ENCODE results near the gene MSRB1. TPM values are rescaled to one million over a fixed set of nuclear protein-coding genes. Genes with fewer than 3 reads are reported as not detected.
A peak's percentile ranks its signal among the peaks of the same experiment; 100 is the strongest.

Gene MSRB1
- total and polyA plus RNA-seq, 2 of the 13 experiments (the other 11 are each of a cell fraction or from before 2014, with no cell fraction given), result 32.1 to 75.4 TPM

GRCh38 chr16:1982991-1983543, 40.1 kb upstream of the MSRB1 start:
- H3K79me2 ChIP-seq (ENCODE audit: insufficient read depth, low read length), result peaks cover 13% of the 10 kb centered on the region
- POLR2A ChIA-PET, result interaction anchor here (0.6 to 6.8 kb wide), 4 partner anchors 11 to 757 kb away, joined by 3 to 62 read pairs (median 14); partner anchors contain the start of gene RPS2
- BruUV-seq (replicated peaks), result no TSS peak
- no peaks in the 10 kb centered on the region for H3K27me3 ChIP-seq (ENCODE audit: control insufficient read depth in 1 of 2, insufficient read depth in 2 of 2, low read length in 2 of 2)
- ATAC-seq, result no peak
- no peaks in the 10 kb centered on the region for H3K9me3 ChIP-seq (ENCODE audit: low read length)
- H2AFZ ChIP-seq (ENCODE audit: low read length), result no peak overlapping the region
- peaks cover 47% of the 10 kb centered on the region for H3K4me1 ChIP-seq (ENCODE audit: insufficient read depth, low read length)
- peaks cover 12 to 21% of the 10 kb centered on the region in 2 experiments; a peak in 4 of 5 replicates for H3K36me3 ChIP-seq (replicated peaks in 1 of 2; ENCODE audit: control insufficient read depth in 1 of 2, insufficient read depth in 2 of 2, low read length in 2 of 2)
- WGBS (ENCODE audit: low lambda C conversion rate), result 48% methylated on average over 13 of the region's 19 CpGs
- no peak for DNase-seq (ENCODE audit: low spot score)
- no peaks in the 10 kb centered on the region for H4K20me1 ChIP-seq (ENCODE audit: insufficient read depth, low read length)
- in situ Hi-C loops (cut with HindIII; ENCODE audit: extremely low pct_ligation_motif_present, low pct_unique_long_range_greater_than_20kb) (no loop called here), intact Hi-C loops (cut with micrococcal nuclease; ENCODE audit: unreplicated experiment) (no loop called here)
- CTCF ChIA-PET (ENCODE audit: low intra/inter-chr PET ratio, low total read pairs), result interaction anchor here (1.2 kb wide), 1 partner anchor 21 kb away, joined by 4 read pairs; no protein-coding TSS in a partner anchor
- FAIRE-seq, result no peak
- H3K4me3 ChIP-seq (replicated peaks in 1 of 3; ENCODE audit: insufficient read depth in 1 of 3, low read depth in 2 of 3, low read length in 3 of 3), result peak overlapping the region; percentile 65 to 84 (median 81); a peak in 5 of 6 replicates
- peak overlapping the region; percentile 64 for H3K9ac ChIP-seq (ENCODE audit: insufficient read depth, low read depth, low read length)
- peak overlapping the region; percentile 97 for H3K27ac ChIP-seq (ENCODE audit: extremely low read length, insufficient read depth, low read length)
- H3K4me2 ChIP-seq (ENCODE audit: low read depth, low read length), result peak overlapping the region; percentile 91
- TF ChIP-seq EP300 (IDR thresholded peaks at IDR 0.05; ENCODE audit: low read depth in 2 of 2, low read length in 2 of 2) (no peak), EP300 (CRISPR knock-in tag; IDR thresholded peaks at IDR 0.05; ENCODE audit: borderline replicate concordance) (no peak), TARDBP (CRISPR knock-in tag; IDR thresholded peaks at IDR 0.05) (0 out of 2 replicates have a peak, but pooled peaks have one; percentile 18), TMF1 (CRISPR knock-in tag; IDR thresholded peaks at IDR 0.05; ENCODE audit: low read depth) (0 out of 2 replicates have a peak, but pooled peaks have one; percentile 41), ZNF33A (CRISPR knock-in tag; IDR thresholded peaks at IDR 0.05; ENCODE audit: borderline replicate concordance) (0 out of 2 replicates have a peak, but pooled peaks have one; percentile 54), GTF3A (CRISPR knock-in tag; conservative IDR thresholded peaks at IDR 0.05) (no peak), ARNTL (CRISPR knock-in tag; IDR thresholded peaks at IDR 0.05) (0 out of 2 replicates have a peak, but pooled peaks have one; percentile 16), ZNF446 (CRISPR knock-in tag; IDR thresholded peaks at IDR 0.05) (0 out of 2 replicates have a peak, but pooled peaks have one; percentile 75), RCOR2 (CRISPR knock-in tag; IDR thresholded peaks at IDR 0.05) (peak; percentile 50; the same call in 1 of the 2 replicates), ZNF230 (CRISPR knock-in tag; IDR thresholded peaks at IDR 0.05) (peak; percentile 53; the same call in 1 of the 2 replicates), ZNF3 (CRISPR knock-in tag; IDR thresholded peaks at IDR 0.05) (peak; percentile 71), ZBTB42 (CRISPR knock-in tag; IDR thresholded peaks at IDR 0.05) (no peak), SRSF9 (IDR thresholded peaks at IDR 0.05; ENCODE audit: borderline replicate concordance, insufficient read depth, low read depth, low read length, poor library complexity, severe bottlenecking) (no peak), ATF3 (CRISPR knock-in tag; IDR thresholded peaks at IDR 0.05) (no peak), ZMYM2 (CRISPR knock-in tag; IDR thresholded peaks at IDR 0.05) (0 out of 2 replicates have a peak, but pooled peaks have one; percentile 66), ZBTB39 (CRISPR knock-in tag; IDR thresholded peaks at IDR 0.05) (0 out of 2 replicates have a peak, but pooled peaks have one; percentile 4), ZNF44 (CRISPR knock-in tag; IDR thresholded peaks at IDR 0.05) (0 out of 2 replicates have a peak, but pooled peaks have one; percentile 25), ZNF276 (CRISPR knock-in tag; IDR thresholded peaks at IDR 0.05; ENCODE audit: low read depth) (0 out of 2 replicates have a peak, but pooled peaks have one; percentile 29), ZFP90 (CRISPR knock-in tag; IDR thresholded peaks at IDR 0.05; ENCODE audit: borderline replicate concordance) (0 out of 2 replicates have a peak, but pooled peaks have one; percentile 34)

Data from HepG2 (cell line).